Fibroblast of the aortic adventitia (primary cell): ENCODE data around the gene ADCY1. TPM values are rescaled to one million over a fixed set of nuclear protein-coding genes. Genes with fewer than 3 reads are reported as not detected.

Experiments used
- DNase-seq: peaks from one replicate; pipeline ENCODE4 v3.0.0-alpha.2; 2010; ENCODE audit warnings: low read depth
- H3K4me3 ChIP-seq: 2 replicates; pipeline ENCODE4 v1.5.1; 2011; ENCODE audit warnings: low read depth, mild to moderate bottlenecking, control low read depth, low read length, moderate library complexity
- total RNA-seq: library from RNA; depleted of rRNA; stranded (reverse); fragments of >200 nt; gene quantifications from 2 replicates; pipeline ENCODE4 v1.2.3, GENCODE V29; 2012; ENCODE audit warnings: low replicate concordance
- TF ChIP-seq, protein P1 (sequence below): IDR thresholded peaks from 2 replicates; pipeline ENCODE4 v1.5.1; 2011; ENCODE audit warnings: mild to moderate bottlenecking, low read length, control low read depth, inconsistent platforms; ENCODE audit not compliant: insufficient read depth

Gene ADCY1
- total RNA-seq, 1 donor: 0.72 TPM

DNA sequence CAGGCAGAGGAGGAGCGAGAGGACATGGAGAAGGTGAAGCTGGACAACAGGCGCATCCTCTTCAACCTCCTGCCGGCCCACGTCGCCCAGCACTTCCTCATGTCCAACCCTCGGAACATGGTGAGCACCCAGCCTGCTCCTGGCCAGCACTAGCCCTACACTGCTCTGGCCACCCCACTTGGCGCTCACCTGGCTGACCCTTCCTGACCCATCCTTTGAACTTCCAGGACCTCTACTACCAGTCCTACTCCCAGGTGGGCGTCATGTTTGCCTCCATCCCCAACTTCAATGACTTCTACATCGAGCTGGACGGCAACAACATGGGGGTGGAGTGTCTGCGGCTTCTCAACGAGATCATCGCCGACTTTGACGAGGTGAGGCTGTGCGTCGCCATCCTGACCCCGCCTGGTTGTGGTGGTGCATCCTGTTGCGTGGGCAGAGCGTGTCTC lies 129.2 kb downstream of the ADCY1 start:
- H3K4me3 ChIP-seq: no peak overlapping the region
- no peak for DNase-seq
- TF ChIP-seq, protein P1, sequence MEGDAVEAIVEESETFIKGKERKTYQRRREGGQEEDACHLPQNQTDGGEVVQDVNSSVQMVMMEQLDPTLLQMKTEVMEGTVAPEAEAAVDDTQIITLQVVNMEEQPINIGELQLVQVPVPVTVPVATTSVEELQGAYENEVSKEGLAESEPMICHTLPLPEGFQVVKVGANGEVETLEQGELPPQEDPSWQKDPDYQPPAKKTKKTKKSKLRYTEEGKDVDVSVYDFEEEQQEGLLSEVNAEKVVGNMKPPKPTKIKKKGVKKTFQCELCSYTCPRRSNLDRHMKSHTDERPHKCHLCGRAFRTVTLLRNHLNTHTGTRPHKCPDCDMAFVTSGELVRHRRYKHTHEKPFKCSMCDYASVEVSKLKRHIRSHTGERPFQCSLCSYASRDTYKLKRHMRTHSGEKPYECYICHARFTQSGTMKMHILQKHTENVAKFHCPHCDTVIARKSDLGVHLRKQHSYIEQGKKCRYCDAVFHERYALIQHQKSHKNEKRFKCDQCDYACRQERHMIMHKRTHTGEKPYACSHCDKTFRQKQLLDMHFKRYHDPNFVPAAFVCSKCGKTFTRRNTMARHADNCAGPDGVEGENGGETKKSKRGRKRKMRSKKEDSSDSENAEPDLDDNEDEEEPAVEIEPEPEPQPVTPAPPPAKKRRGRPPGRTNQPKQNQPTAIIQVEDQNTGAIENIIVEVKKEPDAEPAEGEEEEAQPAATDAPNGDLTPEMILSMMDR: no peak

DNA sequence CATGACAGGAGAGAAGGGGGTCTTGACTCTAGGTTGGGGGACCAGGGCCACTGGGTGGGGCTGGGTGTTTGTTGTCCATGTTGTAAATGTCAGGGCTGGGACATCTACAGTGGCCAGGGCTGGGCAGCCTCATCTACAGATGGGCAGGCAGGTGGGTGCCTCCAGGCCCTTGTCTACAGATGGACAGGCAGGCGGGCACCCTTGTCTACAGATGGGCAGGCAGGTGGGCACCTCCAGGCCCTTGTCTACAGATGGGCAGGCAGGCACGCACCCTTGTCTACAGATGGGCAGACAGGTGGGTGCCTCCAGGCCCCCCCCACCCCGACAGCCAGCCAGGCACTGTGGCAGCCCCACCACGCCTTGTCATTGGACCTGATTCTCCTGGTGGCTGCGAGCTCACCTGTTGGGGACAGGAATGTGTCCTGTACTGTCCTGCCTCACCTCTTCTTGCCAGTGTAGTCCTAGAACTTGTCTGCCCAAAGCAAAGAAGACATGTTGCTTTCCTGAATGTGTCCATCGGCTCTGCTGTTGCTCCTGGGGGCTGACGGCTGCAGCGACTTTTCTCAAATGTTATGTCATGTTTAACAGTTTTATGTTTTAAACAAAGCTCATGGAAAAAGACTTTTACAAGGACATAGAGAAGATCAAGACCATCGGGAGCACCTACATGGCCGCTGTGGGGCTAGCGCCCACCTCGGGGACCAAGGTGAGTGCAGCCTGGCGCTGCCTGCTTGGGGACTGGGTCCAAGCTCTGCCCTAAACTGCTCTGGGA lies 129.9 kb downstream of the ADCY1 start:
- DNase-seq: no peak
- TF ChIP-seq, protein P1: no peak
- H3K4me3 ChIP-seq: no peak overlapping the region

DNA sequence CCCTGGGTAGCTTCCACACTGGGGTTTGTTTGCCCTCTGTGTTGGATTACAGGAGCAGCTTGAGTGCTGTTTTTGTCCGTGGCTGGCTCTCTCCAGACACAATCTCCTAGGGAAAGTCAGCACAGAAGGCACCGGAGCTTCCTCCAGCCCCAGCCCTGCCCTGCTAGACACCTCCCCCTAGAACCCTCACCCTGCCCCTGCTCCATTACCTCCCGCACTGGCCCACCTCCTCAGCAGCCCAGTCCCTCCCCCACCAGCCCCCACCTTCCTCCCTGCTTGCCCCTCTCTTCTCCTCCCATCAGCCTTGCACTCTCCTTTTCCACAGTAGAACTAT lies 130.5 kb downstream of the ADCY1 start:
- H3K4me3 ChIP-seq: no peak overlapping the region
- TF ChIP-seq, protein P1: no peak
- DNase-seq: no peak

DNA sequence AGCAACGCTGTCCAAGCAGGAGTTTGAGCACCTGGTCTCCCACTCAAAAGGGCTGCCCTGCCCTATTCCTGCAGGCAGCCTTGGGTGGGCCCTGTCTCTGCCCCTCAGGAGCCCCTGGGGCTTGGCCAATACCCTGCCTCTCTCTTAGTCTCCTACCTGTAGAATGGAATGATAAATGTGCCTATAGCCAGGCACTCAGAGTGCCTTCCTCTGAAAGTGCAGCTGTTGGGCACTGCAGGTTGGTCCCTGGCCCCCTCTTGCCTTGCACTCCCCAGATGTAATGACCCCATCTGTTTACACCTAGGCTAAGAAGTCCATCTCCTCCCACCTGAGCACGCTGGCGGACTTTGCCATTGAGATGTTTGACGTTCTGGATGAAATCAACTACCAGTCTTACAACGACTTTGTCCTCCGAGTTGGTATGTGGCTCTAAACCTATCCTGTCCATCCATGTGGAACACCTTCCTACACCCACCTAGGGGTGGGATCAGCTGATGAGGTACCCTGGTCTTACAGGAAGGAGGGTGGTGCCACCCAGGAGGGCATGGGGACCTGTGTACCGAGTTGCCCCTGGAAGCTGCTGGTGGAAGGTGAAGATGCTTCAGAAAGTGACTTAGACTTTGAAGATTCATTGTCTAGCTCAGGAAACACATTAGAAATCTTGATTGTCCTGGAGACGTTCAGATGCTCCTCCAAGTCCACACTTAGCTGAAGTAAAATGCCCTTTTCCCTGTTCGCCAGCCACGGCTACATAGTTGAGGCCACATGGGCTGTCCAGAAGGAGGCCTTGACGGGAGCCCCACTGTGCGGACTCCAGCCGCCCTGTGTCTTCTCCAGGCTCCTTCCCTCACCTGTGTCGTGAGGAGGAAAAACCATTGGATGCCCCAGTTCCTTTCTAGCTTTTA lies 134.1 kb downstream of the ADCY1 start:
- no peak overlapping the region for H3K4me3 ChIP-seq
- TF ChIP-seq, protein P1: no peak
- DNase-seq: no peak

DNA sequence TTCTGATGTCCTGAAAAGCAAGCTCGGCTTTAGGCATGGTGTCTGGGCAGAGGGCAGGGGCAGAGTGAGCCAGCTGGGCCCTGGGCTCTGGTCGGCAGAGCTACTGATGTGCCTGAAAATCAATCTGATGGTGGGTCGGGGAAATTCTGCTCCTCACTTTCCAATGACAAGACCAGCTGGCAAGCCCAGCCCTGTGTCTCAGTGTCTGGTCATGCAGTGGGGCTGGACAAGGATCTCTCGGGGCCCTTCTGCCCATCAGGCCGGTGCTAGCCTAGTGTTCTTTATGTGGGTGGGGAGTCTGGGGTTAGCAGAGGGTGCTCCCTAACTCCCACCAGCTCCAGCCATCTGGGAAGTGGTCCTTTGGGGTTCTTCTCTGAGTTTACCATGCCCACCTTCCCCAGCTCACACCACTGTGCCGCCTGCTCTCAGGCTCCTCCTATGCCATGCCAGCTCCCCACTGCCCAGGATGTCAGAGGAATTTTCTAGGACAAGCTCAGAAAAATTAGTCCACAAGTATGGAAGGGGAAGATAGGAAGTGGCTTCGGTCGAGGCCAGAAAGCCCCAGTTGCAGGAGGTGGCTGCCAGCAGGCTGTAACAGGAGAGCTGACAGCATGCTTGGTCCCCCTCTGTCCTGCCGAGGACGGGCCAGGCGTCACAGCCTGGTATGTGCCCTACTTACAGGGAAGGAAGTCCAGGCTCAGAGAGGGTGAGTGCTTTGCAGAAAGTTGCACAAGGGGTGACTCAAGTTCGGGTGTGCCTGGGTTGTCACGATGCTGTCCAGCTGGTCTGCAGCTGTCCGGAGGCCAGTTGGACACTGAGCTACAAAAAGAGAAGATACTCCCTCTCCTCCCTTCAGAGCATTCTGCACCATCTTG lies 135.2 kb downstream of the ADCY1 start:
- H3K4me3 ChIP-seq: no peak overlapping the region
- DNase-seq: peak; percentile 42
- TF ChIP-seq, protein P1: no peak
